Neutrophil (primary cell): Measurements from ENCODE around the gene DEPP1.

ENCODE experiments used
- H3K27ac ChIP-seq: fragments of 200-600 bp; sonication (generic); 2 replicates; pipeline ENCODE4 v1.5.1; 2016; ENCODE audit warnings: mild to moderate bottlenecking, moderate library complexity
- H3K27me3 ChIP-seq: fragments of 200-600 bp; sonication (generic); 2 replicates; pipeline ENCODE4 v1.6.0; 2016; ENCODE audit warnings: mild to moderate bottlenecking
- H3K36me3 ChIP-seq: fragments of 200-600 bp; sonication (generic); 2 replicates; pipeline ENCODE4 v1.5.1; 2017
- H3K4me1 ChIP-seq, 2 experiments: fragments of 200-600 bp in 1 of 2; sonication (generic) in 1 of 2; 1 replicate in 1 of 2; 2 replicates in 1 of 2; pipeline versions ENCODE4 v1.5.1 to v1.6.1; 2013 to 2016; ENCODE audit warnings: low read depth in 1 of 2, low read length in 1 of 2, mild to moderate bottlenecking in 1 of 2, moderate library complexity in 1 of 2; ENCODE audit not compliant: control insufficient read depth in 1 of 2, insufficient read depth in 1 of 2
- H3K4me3 ChIP-seq, 2 experiments: fragments of 200-600 bp in 1 of 2; sonication (generic) in 1 of 2; 1 replicate in 1 of 2; 2 replicates in 1 of 2; pipeline ENCODE4 v1.5.1; 2013 to 2016; ENCODE audit warnings: low read depth in 1 of 2, low read length in 1 of 2, mild to moderate bottlenecking in 1 of 2, moderate library complexity in 1 of 2
- H3K9me3 ChIP-seq: fragments of 200-600 bp; sonication (generic); 2 replicates; pipeline ENCODE4 v1.5.1; 2016
- CTCF ChIP-seq: fragments of 200-600 bp; sonication (generic); IDR thresholded peaks from 2 replicates; pipeline ENCODE4 v1.5.1; 2016; ENCODE audit warnings: antibody characterized with exemption

DEPP1 gene

GRCh38 chr10:44938956-44939355 lies 39.7 kb downstream of the DEPP1 start:
- no peaks in the 10 kb centered on the region for H3K27me3 ChIP-seq
- H3K4me3 ChIP-seq, result no peak overlapping the region
- peaks cover 34 to 40% of the 10 kb centered on the region in 2 experiments for H3K4me1 ChIP-seq

DNA sequence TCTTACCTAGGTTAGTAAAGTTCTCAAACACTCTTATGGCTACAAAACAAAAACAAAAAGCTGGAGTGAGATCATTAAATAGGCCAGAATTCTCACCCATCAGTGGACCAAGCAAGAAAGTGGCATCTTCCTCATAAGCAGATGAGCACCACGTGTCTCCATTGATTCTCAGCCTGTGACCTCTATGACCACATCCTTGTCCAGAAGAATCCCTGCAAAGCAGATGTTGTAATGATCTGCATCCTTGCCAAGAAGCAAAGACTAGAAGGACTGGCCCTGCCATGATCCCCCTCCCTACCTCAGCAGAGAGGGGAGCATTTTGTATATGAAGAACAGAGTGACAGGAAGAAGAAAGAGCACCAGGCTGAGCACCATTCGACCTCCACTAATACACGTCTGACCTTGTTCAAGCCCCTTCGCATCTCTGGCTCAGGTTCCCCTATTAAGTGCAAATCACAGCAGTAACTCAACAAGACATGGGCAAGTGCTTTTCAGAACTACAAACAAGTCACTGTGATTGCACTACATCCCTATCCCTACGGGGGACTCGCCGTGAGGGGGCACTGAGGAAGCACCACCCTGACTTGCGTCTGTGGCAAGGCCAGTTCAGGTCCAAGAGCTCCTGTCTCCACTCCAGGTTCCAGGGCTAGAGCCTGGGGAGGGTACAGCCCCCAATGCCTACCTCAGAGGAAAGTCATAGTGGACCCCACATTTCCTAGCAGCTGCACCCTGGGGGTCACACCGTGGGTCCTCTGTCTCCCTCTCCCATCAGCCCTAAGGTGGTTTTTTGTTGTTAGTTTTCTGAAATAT lies 41.2 kb downstream of the DEPP1 start:
- Histone ChIP-seq H3K27ac (no peak overlapping the region), H3K4me3 (no peak overlapping the region), H3K27me3 (no peaks in the 10 kb centered on the region), H3K4me1 (peaks cover 40 to 45% of the 10 kb centered on the region in 2 experiments), H3K36me3 (no peaks in the 10 kb centered on the region), H3K9me3 (no peaks in the 10 kb centered on the region)
- no peak for TF ChIP-seq CTCF

More at GRCh38 chr10:44938956-44939355, 39.7 kb downstream of the DEPP1 start:
- no peak overlapping the region for H3K27ac ChIP-seq
- no peak for TF ChIP-seq CTCF
- H3K36me3 ChIP-seq, result no peaks in the 10 kb centered on the region
- H3K9me3 ChIP-seq, result no peaks in the 10 kb centered on the region

GRCh38 chr10:44936314-44936975 lies 42.2 kb downstream of the DEPP1 start:
- Histone ChIP-seq H3K9me3 (no peaks in the 10 kb centered on the region), H3K4me3 (no peak overlapping the region), H3K36me3 (no peaks in the 10 kb centered on the region), H3K27me3 (no peaks in the 10 kb centered on the region), H3K27ac (no peak overlapping the region), H3K4me1 (peaks cover 40 to 46% of the 10 kb centered on the region in 2 experiments)
- no peak for TF ChIP-seq CTCF

GRCh38 chr10:44935966-44936295 lies 42.7 kb downstream of the DEPP1 start:
- H3K4me3 ChIP-seq, result no peak overlapping the region
- no peaks in the 10 kb centered on the region for H3K27me3 ChIP-seq
- no peak for TF ChIP-seq CTCF
- no peak overlapping the region for H3K27ac ChIP-seq
- peaks cover 40 to 46% of the 10 kb centered on the region in 2 experiments for H3K4me1 ChIP-seq
- no peaks in the 10 kb centered on the region for H3K9me3 ChIP-seq
- no peaks in the 10 kb centered on the region for H3K36me3 ChIP-seq

DNA sequence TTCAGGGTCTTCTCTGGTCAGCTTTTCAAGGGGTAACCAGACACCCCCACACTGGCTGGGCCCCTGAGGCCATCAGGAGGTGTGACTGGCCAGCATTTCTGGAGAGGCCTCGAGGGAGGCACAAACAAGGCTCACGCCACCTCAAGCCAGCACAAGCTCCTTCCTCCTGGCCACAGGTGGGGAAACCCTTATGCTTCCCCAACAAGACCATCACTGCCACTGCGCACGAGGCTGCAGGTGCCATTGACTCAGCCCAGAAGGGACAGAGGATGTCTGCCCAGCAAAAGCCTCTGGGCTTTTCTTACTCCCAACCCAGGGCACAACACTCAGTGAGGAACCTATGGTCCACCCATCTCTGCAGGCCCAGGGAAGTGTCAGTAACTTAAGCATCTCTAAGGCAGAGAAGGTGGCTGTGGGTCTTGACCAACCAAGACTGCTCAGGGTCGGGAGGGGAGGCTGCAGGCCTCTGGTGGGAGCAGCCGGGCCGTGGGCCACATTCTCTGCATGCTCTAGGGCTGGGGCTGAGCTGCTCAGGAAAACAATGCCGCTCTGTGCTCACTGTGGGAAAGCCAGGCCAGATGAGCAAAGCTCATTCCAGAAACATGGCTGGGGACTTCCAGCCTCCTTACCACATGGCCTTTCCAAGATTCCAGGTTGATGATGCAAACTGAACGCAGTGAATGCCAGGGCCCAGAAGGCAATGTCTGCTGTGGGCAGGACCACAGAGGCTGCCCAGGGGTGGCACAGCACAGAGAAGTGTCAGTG lies 43.2 kb downstream of the DEPP1 start:
- Histone ChIP-seq H3K4me1 (peaks cover 40 to 46% of the 10 kb centered on the region in 2 experiments), H3K27me3 (no peaks in the 10 kb centered on the region), H3K9me3 (no peaks in the 10 kb centered on the region), H3K4me3 (no peak overlapping the region), H3K36me3 (no peaks in the 10 kb centered on the region), H3K27ac (no peak overlapping the region)
- no peak for TF ChIP-seq CTCF
